HG02870 (cell line): Measurements from ENCODE around the gene DIPK1A.

Experiments used
- ATAC-seq: cut with Tn5 transposase; IDR thresholded peaks from one replicate; pipeline ENCODE4 v1.9.1; 2021; ENCODE audit warnings: mild to moderate bottlenecking, moderate library complexity; ENCODE audit not compliant: unreplicated experiment

DIPK1A gene

DNA sequence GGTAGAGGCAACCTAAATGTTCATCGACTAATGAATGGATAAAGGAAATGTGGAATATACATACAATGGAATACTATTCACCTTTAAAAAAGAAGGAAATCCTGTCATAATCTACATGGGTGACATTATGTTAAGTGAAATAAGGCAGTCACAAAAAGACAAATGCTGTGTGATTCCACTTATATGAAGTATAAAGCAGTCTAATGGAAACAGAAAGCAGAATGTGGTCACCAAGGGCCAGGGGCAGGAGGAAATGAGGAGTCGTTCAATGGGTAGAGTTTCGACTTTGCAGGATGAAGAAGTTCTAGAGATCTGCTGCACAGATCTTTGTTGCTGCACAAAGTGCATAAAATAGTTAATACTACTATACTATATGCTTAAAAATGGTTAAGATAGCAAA, 7.8 kb downstream of the DIPK1A start:
- ATAC-seq: peak; percentile 49

DNA sequence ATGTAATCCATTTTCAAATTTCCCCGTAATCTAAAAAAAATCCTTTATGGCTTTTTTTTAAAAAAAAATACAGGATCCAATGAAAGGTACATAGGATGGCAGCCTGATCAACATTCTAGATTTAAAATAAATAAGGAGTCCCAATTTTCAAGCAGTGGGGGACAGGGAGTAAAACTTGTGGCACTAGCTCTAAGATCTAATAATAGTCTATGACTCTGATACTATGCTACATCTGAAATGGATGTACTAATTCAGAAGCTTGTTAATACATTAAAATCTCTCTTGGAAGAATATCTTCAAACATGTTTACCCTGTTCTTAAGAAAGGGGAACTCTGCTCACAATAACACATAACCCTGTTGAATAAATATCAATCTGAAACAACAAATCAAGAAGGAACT, 8.5 kb downstream of the DIPK1A start:
- ATAC-seq: no peak

DNA sequence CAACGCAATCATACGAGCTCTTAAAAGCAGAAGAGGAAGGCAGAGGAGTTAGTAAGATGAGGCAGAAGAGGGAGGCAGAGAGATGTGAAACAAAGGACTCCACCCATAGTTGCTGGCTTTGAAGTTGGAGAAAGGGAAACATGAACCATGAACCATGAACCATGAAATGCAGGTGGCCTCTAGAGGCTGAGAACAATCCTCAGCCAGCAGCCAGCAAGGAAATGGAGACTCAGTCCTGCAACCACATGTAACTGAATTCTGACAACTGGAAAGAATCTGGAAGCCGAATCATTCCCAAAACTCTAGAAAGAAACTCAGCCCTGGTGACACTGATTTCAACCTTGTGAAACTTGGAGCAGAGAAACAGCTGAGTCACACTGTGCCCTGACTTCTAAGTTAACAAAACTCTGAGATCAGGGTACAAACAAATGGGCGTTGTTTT, 10.1 kb downstream of the DIPK1A start:
- peak; percentile 46 for ATAC-seq

DNA sequence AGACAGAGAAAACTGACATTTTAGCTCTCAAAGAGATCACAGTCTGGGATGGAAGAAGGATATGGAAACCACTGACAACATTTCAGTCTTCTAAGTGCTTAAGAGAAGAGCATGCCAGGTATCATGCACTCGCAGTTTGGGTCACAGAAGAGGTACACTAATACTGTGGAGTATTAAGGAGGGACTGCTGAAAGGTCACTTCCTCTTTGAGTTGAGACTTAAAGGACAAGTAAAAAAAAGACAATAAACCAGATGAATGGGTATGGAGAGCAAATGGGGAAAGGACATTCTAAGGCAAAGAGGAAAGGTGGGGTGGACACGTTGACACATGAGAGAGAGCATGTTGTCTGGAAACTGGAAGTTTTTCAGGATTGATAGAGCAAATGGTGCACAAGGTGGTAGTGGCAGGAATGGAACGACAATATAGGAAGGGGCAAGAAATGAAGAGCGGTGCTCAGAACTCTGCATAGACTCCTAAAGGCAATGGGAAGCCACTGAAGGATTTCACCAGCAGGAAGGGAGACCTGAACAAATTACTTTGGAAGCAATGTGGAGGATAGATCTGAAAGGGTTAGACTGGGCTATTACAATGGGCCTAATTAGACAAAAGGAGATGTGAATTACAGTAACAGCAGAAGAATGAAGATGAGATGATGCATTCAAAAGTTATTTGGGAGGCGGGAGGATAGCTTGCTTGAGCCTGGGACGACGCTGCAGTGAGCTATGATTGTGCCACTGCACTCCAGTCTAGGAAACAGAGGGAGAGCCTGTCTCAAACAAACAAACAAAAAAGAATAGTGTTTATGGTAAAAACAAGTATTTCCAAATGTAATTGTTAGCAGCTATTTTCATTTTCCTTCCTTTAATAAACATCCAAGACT, 11.1 kb downstream of the DIPK1A start:
- ATAC-seq: peak; percentile 40

DNA sequence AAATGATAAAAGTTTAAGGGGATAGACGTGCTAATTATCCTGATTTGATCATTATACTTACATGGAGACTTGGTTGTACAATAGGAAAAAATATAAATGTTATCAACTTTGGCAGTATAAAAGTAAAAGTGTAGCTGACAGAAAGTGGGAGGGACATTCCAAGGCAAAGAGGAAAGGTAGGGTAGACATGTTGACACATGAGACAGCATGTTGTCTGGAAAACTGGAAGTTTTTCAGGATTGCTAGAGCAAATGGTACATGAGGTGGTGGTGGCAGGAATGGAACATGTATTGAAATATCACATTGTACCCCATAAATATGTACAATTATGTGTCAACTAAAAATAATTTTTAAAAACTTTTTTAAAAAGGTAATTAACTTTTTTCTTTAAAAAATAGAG, 13.2 kb downstream of the DIPK1A start:
- no peak for ATAC-seq

DNA sequence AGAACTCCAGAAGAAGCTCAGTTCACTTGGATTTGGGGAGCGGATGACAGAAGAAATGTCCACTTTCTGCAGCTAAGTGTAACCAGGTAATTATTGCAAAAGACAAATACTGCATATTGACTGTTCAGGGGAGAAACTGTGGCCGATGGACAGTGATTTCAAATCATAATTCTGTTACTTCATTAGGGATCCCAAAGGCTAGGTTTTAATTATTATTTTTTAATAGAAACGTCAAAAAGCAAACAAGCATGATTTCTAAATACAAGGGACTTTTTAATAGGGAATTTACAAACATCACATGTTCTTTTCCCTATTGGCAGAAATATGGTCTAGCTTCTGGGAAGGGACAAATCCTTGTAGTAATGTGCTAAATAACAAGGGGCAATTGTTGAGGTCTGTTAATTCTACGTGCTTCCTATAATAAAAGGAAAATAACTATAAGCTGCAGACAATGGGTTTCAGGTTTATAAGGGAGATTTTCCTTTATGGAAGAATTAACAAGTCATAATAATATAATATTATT, 15.5 kb downstream of the DIPK1A start:
- ATAC-seq: no peak

DNA sequence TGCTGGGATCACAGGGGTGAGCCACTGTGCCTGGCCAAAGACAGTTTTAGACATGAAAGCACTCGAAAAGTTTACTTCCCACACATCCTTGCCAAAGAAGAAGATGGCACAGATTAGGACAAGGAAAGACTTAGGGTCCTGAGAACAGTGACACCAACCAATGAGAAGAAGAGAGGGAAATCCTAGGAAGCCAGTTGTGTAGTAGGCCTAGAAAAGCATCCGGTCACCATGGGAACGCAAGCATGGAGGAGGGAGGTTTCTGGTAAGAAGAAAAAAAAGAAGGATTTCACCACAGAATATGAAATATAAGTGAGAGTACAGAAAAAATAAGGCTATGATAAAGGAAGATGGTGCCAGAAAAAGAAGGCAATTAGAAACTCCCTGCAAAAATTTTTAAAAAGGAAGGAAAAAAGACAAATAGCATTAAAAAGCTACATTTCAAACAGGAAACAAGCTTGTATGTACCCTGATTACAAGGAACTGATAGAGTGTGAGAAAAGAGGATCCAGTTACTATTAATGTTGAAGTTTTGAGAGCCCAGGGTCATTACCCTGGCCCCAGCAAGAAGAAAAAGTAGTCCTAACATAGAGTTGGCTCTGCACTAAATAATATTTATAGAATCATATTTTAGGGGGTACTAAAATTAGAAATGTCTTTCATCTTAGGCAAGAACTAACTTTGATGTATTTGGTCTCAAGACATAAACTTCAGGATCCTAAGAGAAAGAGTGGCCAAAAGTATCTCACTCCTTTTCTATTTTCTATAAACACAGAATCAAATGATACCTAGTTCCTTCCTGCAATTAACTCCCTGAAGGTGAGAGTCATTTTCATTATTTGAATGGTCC, 16.1 kb downstream of the DIPK1A start:
- no peak for ATAC-seq

DNA sequence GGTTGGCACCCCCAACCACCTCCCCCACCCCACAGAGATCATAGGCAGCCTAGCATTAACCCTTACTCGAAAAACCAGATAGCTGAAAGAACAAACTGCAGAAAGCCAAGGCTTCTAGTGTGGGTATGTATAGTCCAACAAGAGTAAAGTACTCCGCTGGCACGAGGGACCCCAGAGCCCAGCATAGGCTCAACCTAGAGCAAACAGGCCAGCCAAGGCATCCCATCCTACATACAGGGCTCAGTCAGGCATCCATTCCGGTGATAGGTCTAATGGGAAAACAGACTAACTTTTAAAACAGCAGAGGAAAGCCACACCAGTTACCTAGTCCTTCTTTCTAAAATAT, 17.8 kb downstream of the DIPK1A start:
- ATAC-seq: no peak

DNA sequence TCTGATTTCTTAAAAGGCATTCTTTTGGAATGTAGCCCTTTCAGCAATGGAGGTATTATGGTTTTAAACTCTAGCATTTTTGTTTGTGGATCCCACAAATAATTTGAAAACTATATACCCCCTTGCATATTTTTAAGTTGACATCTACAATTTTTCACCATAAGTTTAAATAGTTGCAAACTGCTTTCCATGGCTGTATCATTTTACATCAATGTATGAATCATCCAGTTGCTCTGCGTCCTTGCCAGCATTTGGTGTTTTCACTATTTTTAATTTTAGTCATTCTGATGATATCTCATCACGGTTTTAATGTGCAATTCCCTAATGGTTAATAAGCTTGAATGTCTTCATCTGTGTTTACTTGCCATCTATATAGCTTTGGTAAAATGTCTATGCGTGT, 20.7 kb downstream of the DIPK1A start:
- no peak for ATAC-seq

DNA sequence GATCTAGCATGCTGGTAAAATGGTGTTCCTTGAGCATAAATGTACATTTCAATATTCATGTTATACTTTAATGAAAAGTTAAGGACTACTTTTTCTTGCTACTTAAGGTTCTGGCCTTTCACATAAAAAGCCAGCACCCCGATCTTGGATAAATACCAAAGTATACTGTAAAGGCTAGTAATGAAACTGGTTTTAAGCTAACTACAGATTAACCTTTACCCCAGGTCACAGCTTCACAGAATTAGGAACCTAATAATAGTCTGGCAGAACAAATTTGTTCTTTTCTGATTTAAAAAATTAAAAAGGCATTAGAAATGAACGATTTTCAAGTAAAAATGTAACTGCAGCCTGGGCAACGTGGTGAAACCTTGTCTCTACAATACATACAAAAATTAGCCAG, 23.5 kb downstream of the DIPK1A start:
- ATAC-seq: no peak

DNA sequence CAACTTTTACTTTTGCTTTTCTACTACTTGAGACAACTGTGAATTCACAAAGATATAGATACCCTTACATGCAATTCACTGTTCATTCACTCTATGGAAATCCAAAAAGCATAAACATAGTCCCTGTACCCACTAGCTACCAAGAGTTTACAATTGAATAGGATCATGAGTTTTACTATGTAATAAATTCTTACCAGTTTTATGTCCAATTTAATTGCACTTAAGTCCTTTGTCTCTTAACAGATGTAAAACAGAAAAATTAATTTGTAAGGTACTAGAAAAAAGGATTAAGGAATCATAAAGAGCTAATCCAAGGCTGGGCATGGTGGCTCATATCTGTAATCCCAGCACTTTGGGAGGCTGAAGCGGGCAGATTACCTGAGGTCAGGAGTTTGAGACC, 24.4 kb downstream of the DIPK1A start:
- ATAC-seq: no peak

DNA sequence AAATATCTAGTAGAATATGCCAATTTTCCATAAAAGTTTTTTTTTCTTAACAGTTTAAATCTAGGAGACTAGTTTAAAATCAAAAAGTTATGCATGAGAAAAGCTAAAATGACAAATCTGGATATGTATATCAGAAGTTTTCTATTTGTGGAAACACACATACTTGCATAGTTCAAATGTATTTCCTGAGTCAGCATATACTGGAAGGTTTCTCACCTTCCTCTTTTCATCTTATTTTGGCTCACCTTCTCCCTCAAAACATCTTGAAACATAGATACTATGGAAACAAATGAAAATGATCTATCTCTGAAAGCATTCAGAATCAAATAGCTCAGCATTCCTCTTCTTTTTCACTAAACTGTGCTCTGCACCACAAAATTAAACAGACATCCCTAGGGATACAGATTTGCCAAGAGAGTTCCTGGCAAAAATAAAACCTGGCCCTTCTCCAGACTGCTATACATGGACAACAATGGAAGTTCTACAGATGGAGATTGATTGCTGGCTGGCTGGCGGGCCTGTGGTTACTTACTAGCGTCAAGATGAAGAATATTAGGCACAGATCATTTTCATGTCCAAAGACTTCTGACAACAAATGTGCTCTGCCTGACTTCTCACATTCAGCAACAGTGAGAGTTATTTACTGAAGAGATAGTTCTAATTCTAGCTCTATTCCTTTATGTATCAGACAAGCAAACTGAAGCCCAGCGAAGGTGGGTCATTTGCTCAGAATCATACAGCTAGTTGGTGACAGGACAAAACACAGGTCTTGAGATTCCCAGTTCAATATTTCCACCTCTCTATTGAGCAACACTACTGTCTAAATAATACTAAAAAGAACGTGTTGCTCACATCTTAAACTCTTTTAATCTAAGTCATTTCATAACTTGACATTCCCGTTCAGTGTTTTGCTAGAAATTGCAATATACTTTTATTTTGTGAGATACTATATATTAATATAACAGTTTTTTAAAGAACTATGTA, 26.6 kb downstream of the DIPK1A start:
- no peak for ATAC-seq

DNA sequence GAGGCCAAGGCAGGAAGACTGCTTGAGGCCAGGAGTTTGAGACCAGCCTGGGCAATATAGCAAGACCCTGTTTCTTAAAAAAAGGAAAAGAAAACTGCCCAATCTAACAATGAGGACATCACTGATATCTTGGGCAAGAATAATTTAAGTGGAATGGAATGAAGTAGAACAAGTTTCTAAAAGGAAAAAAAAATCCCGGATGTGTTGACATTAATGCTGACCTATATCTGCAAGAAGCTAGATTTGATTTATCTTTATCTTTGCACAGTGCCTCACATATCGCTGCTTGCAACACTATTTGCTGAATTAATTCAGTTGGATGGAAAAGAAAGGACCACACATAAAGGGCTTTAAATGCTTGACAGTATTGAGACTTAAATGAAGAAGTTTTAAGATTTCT, 27.8 kb downstream of the DIPK1A start:
- ATAC-seq: no peak

DNA sequence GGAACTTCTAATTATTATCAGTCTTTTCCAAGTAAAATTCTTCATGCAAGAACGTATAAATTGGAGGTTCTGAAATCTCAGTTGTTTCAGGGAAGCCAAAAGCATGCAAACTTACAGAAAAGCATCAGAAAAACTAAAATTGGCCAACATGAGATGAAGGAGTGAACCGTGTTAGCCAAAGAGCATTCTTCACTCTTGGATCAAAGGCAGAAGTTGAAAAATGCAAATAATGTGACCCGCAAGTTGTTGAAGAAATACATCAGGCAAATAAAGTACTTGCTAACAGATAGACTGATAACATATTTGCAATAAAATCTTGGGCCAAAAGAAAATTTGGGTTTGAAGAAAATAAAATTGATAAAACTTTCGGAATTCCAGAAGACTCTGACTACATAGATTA, 29.6 kb downstream of the DIPK1A start:
- no peak for ATAC-seq

DNA sequence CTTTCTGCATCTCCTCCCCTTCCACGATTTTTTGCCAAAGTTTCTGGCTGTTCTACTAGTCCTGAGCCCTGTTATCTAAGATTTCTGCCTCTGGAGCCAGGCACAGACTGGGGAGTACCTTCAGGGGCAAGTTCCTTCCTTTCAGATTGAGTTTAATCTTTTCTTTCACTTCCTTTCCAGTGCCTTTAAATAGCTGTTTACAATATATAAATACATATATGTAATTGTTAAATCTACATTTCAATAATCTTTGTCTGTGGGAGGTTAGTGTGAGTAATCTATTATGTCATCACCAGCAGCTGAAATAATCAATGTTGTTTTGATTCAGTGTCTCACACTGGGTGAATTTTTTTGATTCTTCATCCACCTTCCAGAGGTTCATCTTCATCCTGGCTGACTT, 31.8 kb downstream of the DIPK1A start:
- ATAC-seq: peak; percentile 57

DNA sequence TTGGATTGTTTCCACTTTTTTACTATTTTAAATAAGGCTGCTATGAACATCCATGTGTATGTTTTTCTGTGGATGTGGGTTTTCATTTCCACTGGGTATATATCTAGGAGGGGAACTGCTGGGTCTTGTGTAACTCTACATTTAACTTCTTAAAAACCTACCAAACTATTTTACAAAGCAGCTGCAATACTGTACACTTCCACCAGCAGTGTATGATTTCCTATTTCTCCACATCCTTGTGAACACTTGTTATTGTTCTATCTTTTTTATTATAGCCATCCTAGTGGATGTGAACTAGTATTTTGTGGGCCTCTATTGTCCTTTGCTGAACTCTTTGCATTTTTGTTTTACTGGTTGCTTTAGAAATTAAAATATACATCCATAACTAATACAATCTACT, 33.4 kb downstream of the DIPK1A start:
- no peak for ATAC-seq

DNA sequence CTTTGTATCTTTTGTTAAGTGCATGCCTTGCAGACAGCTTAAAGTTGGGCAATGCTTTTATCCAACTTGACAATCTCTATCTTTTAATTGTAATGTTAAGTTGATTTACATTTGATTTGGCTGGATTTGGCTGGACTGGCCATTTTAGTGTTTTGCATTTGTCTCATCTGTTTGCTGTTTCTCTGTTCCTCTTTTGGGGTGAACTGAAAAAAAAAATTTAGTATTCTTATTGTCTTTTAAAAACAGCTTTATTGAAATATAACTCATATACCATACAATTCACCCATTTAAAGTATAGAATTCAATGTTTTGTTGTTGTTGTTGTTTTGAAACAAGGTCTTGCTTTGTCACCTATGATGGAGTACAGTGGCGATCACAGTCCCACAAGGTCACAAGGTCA, 34.4 kb downstream of the DIPK1A start:
- no peak for ATAC-seq

DNA sequence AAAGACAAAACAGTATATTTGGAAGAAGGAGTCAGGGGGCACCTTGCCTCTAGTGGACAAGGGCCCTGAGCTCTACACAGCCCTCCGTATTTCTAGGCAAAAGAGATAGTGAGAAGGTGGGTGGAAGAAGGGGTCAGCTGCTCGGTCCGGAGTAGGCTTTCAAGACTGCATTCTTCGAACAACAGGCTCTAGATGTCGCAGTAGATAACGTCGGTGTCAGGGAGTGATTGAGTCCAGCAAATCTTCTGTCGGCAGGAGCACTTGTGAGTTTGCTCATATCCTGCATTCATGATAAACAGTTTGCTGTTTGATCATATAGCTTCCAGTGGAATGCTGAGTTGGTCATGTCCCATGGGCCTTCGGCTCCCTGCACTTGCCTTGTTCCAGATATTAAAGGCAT, 36.8 kb downstream of the DIPK1A start:
- ATAC-seq: no peak

DNA sequence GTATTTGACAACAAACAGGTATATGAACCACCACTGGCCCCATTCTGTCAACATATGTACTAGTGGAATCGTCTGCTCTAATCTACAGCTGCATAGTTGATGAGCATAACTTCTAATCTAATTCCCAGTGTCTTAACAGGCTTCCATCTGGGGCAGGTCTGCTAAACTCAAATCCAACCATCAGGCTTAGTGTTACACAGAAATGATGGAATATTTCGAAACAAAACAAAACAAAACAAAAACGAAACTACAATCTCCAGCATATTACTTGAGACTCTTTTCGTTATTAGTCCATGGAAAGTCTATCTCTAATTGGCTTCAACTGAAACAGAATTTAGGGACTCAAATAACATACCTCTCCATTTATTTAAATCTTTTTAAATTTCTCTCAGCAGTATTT, 37.6 kb downstream of the DIPK1A start:
- no peak for ATAC-seq

DNA sequence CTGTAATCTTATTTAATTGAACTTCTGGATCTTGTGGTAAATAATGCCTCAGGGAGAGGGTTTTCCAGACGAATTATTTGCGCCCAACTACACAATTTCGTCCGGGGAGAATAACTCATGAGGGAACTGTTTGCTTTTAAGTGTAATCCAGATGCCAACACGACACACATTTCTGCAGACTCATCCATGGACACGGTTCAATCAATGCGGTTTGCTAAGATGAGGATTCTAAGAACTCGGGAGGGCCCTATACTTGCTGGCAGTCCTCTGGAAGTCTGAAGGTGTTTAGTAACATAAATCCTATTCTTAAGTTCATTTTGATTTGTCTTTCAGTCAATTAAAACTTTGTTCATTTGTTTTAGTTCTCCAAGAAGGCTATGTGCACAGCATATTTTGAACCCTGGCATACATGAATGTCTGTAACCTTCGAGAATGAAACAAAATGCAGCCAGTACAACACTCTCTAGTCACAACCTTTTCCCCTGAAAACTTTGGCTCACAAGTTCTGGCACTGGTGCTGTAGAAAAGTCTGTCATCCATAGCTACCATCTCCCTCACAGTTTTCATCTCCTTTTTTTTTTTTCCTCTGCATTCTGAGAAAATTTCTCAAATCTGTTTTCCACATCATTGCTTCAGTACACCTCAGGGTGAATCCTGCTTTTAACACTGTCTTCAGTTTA, 38.8 kb downstream of the DIPK1A start:
- ATAC-seq: no peak
